HG03354 (cell line): Measurements from ENCODE around the gene CNTNAP2.

Source experiments
- ATAC-seq: cut with Tn5 transposase; IDR thresholded peaks from one replicate; pipeline ENCODE4 v1.9.1; 2021; ENCODE audit warnings: mild to moderate bottlenecking; ENCODE audit not compliant: unreplicated experiment, poor library complexity, severe bottlenecking

The CNTNAP2 gene

DNA sequence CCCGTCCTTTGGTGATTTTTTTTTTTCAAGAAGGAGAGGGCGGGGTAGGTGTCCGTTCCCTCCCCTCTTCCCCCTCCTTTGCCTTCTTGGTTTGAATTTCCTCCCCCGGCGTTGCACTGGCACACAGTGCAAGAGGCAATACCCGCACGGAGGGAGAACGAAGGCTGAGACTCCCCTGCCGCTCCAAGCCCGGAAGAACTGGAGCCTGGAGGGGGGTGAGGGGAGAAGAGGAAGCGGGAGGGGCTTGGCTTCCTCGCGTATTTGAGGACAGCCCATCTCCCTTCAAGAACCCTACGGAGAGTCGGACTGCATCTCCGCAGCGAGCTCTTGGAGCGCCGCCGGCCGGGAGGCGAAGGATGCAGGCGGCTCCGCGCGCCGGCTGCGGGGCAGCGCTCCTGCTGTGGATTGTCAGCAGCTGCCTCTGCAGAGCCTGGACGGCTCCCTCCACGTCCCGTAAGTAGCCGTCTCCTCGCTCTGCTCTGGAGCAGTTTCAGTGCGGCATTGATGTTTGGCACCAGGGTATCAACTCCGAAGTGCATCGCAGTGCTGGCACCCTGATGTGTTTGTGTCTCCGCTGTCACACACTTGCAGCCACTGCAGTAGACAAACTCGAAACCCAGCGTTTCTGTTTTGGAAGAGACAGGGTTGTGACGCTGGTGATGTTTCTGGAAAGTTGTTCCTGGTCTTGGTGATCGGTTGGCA is at the start of gene CNTNAP2:
TSS of gene CNTNAP2 (plus strand) at position 281 of the 702 bp plus-strand sequence. CDS start at position 357, 76 bp downstream.
- ATAC-seq, result peak; percentile 23

DNA sequence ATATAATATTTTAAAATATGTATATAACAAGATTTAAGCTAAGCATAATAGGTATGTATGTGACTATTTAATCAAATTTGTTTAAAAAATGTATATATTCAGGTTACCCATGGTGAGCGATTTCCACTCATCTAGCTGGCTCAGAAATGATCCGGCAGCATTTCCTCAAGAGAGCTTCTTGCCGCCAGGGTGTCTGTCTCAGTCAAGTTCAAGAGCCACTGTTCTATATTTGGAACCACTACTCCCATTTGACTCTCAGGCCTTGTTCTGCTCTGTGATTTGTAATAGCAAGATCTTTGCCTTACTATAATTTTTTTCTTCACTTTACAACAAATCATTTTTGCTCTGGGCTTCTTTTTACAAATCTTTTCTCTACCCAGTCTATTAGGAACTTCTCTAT is 48.7 kb upstream of the CNTNAP2 start:
- no peak for ATAC-seq

DNA sequence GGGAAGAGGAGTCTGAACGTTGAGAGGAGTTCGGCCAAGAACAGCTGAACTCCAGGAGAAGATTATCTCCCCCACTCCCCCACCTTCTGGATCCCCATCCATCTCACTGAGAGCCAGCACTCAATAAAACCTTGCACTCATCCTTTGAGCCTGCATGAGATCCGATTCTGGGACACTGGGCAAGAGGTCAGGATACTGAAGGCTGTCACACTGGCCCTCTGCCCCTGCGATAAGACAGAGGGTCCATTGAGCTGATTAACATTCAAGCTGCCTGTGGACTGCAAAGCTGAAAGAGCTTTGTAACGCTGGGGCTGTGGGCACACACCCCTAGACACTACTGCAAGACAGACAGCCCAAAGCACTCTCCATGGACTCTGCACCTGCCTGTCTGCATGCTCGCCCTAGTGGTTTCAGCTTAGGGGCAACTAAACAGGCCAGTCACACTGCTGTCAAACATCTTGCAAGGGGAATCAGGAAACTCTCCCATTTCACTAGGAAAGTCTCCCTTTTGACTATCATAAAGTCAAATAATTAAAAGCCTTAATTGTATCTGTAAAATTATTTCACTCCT is 42.3 kb upstream of the CNTNAP2 start:
- ATAC-seq, result no peak

DNA sequence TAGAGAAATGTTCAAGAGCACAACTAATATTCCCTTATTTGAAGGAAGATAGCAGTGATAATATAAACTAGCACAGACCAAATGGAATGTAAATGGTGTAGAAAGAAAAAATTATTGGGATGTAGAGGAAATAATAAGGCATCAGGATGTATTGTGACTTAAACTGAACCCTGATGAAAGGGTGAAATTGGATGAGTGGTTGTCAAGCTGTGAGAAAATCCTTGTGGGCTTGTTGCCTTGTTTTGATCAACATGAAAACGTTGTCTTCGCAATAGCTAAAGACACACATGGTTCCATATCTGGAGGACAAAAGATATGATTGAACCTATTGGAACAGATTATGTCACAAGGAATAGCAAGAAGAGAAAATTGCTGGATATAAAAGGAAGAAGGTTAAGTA is 40.3 kb upstream of the CNTNAP2 start:
- no peak for ATAC-seq

DNA sequence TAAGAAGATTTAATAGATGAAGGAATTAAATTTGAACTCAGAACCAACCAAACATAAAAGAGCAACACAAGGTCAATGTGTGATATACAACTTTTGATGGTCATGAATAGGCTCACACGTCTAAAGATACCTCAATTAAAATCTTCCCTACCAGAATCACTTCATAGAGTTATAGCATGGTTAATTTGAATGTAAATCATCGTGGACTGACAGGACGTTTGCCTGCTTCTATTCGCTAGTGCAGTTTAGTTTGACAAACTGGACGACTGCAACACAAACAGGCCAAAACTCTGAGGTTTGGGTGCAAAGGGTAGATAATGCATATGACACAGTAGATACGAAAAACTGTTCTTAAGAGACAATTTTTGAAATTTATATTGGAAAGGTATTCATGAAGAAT is 32.5 kb upstream of the CNTNAP2 start:
- ATAC-seq, result no peak

DNA sequence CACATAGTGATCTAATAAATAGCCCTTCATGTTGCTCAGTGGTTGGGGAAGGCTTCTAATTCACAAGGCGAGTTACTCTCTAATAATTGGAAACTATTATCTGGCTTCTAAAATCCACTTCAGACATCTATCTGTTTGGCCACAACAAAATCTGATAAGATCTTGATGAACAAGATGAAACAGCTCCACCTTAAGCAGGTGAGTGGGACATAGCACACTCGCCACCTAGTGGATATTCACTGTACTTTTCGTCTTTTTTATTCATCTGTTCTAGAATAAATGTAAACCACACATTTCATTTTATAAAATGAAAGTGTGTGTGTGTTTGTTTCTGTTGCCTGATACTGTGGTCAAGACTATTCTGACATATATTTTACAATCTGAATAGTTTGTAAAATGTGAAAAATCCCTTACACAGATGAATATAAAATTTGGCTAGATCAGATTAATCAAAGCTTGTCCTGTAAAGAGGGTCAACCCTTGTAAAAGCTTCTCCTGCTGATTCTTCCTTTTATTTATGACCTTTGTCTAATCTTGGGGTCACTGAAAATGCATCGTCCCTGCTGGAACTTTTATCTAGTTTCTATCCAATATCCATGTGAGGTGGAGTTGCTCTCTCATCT is 26.5 kb upstream of the CNTNAP2 start:
- peak; percentile 90 for ATAC-seq

DNA sequence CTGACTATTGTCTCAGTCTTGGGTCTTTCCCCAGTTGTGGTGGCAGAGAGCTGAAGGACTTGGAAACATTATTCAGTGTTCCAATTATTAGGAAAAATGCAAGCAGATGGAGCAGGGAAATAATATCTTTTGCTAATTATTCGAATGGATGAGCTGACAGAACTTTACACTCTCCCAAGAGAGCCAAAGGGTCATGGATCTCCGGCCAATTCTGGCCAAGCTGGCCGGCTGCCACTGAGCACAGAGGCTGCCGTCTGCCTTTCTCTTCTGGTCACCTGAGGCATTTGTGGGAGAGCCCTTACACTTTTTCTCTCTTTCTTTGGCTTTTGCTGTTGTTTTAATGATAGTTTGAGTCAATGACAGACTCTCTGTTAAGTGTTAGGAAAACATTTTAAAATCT is 22.2 kb upstream of the CNTNAP2 start:
- ATAC-seq, result no peak

DNA sequence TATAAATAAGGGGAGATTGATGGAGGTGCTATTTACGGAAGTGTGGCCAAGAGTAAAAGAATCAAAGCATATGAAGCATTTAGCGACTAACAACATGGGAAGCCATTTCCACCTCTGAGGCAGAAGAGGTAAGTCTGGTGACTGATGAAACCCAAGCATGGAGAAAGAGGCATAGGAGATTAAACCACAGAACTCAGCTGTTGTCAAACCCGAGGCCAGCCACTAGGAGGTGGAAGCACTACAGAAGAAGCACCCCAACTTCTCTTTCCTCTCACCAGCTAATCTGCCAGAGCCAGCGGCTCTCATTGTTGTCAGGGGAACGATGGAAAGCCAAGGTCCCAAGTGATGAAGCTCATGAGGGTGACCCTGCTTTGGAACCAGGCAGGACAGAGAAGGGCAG is 19.6 kb upstream of the CNTNAP2 start:
- ATAC-seq, result no peak

DNA sequence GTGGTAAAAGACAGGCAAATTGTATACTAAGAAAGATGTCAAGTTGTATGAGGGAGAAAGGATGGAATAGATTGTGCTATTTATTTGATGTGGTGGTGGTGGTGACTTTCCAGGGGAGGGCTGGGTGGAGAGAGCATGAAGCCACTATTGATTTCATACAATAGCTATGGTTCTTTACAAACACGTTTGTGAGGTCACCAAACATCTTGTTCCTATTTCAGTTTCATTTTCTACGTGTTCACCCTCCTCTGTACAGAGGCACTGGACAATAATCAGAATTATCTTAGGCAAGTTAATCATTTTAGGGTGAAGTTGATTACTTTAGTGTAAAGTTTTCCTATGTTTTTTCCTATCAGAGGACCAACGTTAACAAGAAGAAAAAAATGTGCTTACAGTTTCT is 10.3 kb upstream of the CNTNAP2 start:
- no peak for ATAC-seq

DNA sequence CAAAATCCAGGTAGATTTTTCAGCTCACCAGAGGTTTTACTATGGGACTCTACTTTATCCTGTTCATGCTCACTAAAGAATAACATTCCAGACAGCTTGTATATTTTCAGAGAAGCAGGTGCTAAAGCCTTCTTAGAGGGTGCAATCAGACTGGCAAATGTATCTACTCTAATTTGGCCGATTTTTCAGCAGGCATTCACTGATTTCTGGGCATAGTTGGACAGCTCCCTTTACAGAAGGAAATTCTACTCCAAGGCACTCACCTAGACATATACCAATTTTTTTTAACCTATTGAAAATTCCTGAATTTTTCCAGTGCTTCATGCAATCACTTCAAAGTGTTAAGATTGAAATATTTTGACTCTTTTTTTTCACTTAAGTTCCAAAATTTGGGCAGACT is 3.8 kb upstream of the CNTNAP2 start:
- no peak for ATAC-seq

DNA sequence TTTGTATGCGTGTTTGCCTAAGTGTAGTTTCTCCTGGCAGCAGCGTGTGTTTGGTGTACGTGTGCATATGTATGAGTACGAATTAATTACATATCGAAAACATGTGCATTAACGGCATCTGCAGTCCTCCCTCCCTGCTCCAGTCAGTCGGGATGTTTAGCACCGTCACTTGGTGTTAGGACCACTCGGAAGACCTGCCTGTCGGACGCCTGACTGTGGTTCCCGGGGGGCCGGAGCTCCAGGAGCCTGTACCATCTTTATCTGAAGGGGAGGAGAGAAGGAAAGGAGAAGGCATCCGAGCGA is 1.1 kb upstream of the CNTNAP2 start:
- no peak for ATAC-seq

DNA sequence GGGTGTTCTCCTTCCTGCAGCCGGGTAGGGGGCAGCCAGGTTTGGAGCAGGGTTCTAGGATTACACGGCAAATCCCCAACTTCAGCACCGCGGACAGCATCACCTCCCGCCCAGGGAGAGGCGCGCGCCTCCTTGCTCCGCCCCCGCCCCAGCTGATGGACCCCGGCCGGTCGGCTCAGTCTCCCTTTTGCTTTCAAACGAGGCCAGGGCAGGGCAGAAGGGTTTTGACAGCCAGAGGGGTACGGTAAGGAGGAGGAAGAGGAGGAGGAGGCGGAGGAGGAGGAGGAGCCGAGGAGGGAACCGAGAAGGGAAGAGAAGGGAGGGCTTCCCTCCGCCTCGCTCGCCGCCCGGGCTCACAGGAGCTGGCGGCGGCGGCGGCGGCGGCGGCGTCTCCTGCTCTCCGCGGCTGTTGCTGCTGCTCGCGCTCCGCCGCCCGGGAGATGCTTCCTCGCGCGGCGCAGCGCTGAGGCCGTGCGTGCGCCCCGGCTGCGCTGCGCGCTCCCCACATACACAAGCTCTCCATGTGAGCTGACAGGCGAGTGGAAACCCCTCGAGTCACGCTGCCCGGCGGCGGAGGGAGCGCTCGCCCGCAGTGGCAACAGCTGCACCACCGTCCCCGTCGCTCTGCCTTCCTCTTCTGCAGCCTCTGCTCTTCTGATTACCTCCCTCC is 615 bp upstream of the CNTNAP2 start:
- ATAC-seq, result peak; percentile 73

DNA sequence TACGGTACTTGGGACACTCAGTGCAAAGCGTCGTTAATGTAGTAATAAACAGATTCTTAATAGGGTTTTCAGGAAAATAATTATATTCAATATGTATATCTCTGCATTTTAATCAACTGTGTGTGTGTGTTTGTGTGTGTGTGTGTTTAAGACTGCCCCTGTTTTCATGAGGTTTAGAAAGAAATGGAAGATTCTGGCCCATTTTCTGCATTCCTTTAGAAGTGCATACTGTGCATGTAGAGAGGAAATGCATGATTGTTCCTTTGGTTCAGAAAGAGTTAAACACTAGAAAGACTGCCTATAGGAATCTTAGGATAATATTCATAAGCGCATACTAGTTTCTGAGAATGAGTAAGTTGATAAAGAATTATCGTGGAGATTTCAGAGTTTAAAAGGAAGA is 975 bp downstream of the CNTNAP2 start:
- ATAC-seq, result no peak

DNA sequence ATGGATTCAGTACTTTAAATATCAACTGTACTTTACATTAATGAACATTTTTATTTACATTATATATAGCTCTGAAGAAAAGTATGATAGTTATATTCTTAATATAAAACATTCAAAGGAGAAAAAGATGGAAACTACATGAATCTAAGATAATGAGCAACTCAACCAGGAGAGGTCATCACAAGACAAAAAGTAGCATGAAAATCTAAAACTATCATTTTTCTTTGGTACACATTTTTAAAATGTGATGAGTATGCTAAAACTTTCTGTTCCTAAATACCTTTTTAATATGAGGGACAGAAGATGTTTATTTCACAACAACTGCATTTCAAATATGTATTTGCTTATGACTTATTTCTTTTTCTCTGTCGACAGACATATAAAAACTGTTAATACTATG is 2.4 kb downstream of the CNTNAP2 start:
- no peak for ATAC-seq

DNA sequence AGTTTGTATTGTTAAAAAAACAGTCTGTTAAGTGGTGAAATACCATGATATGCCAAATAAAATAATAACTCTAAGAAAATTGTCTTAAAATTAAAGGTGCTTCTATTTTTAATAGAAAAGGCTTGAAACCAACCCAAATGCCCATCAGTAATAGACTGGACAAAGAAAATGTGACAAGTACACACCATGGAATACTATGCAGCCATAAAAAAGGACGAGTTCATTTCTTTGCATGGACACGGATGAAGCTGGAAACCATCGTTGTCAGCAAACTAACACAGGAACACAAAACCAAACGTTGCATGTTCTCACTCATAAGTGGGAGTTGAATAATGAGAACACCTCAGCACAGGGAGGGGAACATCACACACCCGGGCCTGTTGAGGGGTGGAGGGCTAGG is 7.1 kb downstream of the CNTNAP2 start:
- no peak for ATAC-seq

DNA sequence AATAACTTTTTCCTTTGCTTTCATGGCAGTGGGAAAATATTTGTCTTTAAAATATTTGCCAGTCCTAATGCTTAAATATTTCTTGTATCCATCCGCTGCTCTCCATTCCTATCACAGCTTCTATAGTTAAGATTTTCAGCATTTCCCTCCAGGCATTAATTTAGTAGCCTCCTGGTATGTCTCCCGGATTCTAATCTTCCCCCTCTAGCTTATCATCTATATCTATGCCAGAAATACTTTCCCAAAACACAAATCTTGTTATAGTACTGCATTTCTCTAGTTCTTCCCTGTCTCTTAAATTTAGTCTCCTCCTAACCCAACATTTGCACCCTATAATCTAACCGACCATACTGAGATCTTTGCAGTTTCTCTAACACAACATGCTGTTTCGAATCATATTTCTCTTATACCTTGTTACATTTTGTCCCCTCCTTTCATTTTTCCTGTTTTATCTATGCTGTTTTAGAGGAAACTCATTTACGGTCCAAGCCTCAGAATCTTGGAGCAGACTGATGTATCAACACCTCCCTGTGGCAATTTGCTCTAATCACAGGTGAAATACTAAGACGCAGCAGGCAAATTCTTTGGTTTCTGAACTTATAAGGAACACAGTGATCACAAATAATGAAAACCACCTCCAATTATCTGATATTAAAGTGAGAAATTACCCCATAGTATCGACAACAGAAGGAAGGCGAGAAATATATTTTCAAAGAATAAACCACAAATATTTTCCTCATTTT is 10.3 kb downstream of the CNTNAP2 start:
- no peak for ATAC-seq

DNA sequence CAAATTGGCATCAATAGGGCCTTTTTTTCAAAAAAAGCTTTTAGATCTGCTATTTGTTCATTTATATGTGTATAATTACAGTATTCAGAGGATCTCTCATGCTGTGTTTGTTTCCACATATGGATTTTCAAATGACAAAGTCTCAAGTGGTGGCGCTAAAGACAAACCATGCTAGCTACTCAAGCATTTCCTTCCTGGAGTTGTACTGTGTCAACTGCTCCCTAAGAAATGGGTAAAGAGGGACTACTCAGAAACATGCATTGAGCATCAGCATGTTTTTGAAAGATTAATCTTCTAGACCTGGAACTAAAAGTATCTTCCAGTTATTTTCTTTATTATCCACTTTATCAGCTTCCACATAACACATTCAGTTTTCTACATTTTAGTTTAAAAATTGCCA is 12.7 kb downstream of the CNTNAP2 start:
- ATAC-seq, result no peak

DNA sequence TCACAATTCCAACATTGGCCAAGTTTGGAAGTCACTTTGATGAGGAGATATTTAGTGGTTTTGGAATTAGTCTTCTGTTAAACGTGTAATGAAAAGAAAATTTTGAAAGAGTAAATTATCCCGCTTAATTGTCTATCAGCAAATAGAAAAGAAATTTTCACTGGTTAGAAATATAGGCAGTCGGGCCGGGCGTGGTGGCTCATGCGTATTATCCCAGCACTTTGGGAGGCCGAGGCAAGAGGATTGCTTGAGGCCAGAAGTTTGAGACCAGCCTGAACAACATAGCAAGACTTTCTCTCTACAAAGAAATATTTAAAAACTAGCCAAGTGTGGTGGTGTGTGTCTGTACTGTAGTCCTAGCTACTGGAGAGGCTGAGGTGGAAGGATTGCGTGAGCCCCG is 13.4 kb downstream of the CNTNAP2 start:
- no peak for ATAC-seq

DNA sequence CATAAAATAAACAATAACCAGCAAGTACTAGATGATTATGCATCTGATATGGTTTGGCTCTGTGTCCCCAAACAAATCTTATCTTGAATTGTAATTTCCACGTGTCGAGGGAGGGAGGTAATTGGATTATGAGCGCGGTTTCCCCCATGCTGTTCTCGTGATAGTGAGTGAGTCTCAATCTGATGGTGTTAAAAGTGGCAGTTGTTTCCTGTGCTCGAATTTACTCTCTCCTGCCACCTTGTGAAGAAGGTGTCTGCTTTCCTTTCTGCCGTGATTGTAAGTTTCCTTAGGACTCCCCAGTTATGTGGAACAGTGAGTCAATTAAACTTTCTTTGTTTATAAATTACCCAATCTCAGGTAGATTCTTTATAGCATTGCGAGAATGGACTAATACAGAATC is 15.1 kb downstream of the CNTNAP2 start:
- ATAC-seq, result no peak

DNA sequence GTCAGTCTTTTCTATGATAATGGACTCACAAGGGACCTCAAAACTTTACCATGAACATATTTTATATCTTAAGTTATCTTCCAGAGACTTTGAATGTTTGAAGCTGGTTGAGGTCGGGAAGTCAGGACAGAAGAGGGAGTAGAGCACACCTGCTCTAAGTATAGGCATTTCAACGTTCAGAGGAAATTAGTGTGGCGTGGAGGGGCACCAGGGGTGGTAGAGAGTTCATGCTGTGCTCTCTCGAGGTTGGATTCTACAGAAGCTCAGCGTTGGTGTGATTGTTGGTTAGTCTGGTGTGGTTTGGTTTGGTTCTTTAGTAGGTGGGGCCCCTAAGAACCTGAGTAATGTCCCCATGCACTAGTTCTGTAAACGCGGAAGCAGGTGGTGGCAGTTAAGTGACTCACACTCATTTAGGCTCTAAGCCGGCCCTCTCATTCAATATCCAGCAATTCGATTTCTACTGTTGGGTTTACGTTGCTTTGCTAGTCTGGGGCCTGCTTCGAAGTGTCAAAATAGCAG is 19.8 kb downstream of the CNTNAP2 start:
- no peak for ATAC-seq
